HG02885 (cell line): ENCODE measurements around the gene BIK.
"Not testable (repeated sequence)": the region's sequence is repeated elsewhere in the genome, so short reads cannot be mapped to it uniquely, and the experiment has no call there.

Source experiments
- ATAC-seq: cut with Tn5 transposase; IDR thresholded peaks from one replicate; pipeline ENCODE4 v1.9.1; 2021; ENCODE audit warnings: mild to moderate bottlenecking; ENCODE audit not compliant: unreplicated experiment, poor library complexity

BIK gene

DNA sequence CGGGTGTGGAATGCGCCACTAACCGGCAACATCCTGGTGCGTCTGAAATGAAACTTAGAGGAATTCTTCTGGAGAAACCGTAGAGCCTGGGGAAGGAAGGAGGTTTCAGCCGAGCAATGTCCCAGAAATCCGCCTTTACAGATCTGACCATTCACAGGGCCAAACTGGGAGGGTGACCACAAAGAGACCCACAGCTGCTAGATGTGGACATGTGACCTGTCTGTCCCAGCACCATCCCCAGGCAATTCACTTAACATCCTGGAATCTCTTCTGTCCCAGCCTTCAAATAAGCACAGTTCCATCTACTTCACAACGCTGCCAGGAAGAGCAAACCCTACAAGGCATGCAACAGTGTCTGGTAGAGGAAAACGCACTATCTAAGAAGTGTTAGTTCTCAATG is 22.9 kb downstream of the BIK start:
- no peak for ATAC-seq

DNA sequence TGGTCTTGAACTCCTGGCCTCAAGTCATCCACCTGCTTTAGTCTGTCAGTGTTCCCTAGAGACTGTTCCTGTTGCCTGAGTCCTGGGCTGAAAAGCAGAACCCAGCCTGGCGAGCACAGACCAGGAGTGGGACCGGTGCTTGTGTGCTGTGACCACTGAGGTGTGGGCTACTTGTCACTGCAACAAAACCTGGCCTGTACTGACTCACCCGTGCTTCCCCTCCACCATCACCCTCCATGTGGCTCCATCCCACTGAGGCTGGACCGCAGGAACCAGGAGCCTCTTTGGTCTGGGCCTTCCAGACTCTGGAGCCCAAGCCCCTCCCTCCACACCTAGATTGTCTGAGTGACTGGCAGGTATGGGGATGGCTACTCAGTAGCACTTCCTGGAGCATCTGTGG is 24.0 kb downstream of the BIK start:
- no peak for ATAC-seq

DNA sequence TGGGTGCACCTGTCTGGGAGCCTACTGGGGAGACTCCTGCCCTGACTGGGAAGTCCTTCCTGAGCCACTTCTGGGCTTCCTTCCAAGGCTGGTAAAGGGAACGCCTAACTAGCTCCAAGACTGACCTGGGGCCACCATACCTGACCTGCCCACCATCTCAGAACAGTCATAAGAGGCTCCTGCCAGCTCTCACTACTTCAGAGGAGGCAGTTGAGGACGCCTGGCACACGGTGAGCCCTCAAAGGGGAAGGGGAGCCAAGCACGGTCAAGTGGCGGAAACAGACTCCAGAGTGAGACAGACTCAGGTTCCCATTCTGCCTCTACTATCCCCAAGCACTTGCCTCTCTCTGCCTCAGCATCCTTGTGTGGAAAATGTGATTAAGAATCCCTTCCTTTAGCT is 25.0 kb downstream of the BIK start:
- ATAC-seq: no peak

DNA sequence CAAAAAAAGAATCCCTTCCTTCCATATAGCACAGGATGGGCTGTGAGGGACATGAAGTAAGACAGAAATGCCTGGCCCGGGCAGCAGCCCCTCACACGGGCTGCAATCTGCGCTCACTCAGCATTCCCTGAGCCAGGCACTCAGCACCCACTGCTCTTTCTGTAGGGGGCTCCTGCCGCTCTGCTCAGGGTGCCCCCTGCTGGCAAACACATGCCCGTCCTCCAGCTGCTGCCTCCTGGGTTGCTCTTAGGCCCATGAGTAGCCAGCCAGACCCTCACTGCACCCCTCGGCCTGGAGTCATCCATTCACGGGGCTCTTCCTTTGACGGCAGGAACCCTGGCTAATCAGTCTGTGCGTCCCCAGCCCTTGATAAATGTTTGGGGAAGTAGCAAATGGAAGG is 25.7 kb downstream of the BIK start:
- ATAC-seq: no peak

DNA sequence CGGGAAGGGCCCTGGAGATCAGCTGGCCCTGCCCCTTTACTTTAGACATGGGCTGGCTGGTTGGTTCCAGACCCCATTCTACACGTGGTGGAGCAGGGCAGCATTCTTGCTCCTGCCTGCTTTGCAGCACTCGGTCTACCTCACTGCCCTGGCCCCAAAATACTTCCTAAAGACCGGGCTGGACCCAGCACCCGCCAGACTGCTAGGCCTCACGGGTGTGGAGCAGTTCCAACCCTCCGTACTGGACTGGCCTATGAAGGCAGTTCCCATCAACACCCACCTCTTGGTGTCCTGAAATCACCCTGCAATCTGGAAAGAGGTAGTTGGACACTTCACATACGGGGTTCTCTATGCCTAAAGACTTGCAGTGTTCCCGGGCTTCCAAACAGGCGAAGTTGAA is 26.3 kb downstream of the BIK start:
- ATAC-seq: no peak

DNA sequence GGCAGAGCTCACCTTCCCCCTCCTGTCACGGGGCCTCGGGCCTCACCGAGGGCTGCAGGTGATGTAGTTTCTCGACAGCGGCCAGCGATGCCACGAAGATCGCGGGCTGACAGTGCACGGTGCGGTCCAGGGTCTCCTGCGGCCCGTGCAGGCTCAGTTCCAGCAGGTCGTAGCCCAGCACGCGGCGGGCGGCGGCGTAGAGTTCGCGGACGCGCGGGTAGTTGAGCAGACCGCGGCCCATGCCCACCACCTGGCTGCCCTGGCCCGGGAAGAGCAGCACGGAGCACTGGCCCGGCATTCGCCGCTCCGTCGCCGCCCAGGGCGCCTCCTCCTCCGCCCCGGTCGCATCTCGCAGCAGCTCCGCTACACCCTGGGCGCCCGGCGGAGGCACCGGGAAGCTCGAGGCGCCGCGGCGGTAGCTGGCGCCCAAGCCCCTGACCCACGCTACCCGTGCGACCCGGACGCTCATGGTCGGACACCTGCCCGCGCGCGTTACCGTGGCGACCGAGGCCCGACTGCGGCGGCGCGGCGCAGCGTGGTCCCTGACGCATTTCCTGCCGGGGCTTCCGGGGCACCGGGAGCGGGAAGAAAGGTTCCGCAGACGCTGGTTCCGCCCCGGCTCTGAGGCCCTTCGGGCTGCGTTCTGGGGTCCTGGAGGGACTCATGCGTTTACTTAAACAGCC is 32.5 kb downstream of the BIK start, which contains the start of gene MCAT:
MCAT (minus strand) TSS at position 519 of the 683 bp plus-strand sequence; CDS start at position 469, 50 bp downstream.
- ATAC-seq: peak; percentile 87

DNA sequence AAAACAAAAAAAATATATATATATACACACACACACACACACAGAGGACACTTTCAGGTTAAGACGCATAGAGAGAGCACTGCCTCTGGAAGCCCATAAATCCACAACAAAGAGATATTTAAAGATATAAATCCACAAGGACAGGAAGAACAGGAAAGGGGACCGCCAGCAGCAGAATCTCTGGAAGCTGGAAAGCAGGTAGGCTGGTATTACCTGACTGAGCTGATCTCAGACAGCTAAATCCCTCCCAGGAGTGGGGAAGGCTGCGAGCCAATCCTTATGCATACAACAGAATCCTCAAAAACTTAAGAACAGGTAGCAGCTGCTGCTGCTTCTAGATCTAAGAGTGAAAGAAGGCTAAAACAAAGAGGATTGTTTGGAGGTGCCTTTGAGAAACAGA is 34.4 kb downstream of the BIK start:
- no peak for ATAC-seq

DNA sequence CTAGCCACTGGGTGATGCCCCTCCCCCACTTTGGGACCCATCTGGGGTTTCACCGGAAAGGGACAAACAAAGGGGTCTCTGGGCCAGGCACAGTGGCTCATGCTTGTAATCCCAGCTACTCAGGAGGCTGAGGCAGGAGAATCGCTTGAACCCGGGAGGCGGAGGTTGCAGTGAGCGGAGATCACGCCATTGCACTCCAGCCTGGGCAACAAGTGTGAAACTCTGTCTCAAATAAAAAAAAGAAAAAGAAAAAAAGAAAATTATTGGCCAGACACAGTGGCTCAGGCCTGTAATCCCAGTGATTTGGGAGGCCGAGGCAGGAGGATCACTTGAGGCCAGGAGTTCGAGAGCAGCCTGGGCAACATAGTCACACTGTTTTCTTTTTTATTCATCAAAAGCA is 34.8 kb downstream of the BIK start:
- ATAC-seq: not testable (repeated sequence)

DNA sequence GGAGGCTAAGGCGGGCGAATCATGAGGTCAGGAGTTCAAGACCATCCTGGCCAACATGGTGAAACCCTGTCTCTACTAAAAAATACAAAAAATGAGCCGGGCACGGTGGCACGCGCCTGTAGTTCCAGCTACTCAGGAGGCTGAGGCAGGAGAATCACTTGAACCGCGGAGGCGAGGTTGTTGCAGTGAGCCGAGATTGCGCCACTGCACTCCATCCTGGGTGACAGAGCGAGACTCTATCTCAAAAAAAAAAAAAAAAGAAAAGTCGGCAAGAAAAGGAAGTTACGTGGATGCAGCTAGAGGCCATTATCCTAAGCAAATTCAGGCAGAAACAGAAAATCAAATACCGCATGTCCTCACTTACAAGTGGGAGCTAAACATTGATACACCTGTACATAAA is 35.8 kb downstream of the BIK start:
- not testable (repeated sequence) for ATAC-seq

DNA sequence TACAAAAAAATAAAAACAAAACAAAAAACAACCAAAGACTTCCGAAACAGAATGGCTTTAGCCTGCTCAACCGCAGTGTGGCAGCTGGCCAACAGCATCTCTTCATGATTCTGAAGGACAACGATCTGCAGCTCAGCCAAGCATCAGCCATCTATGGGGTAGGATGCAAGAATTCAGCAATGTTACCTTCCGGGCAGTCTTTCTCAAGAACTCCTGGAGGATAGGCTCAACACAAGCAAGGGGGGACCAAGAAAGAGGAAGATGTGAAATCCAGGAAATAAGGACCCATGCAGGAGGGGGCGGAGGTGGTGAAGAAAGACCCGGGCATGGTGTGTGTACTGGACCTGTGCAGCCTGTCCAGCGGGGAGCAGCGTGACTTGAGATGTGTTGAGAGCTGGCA is 37.3 kb downstream of the BIK start:
- ATAC-seq: no peak

DNA sequence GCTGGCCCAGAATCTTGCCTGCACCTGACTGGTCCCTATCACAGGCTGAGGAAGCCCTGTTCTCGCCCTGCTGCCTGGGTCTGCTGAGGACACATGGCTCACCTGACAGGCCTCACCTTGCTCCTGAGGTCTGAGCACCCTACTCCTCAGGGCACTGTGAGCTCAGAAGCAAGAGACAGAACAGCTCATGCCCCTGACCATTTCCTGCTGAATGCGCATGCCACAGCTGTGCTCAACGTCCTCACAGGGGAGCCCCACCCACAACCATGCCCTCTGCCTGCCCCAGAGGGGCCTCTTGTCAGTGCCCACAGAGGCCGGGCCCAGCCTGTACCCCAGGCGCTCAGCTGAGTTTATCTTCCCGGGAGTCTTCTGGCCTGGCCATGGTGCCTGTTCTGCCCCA is 38.0 kb downstream of the BIK start:
- ATAC-seq: no peak

DNA sequence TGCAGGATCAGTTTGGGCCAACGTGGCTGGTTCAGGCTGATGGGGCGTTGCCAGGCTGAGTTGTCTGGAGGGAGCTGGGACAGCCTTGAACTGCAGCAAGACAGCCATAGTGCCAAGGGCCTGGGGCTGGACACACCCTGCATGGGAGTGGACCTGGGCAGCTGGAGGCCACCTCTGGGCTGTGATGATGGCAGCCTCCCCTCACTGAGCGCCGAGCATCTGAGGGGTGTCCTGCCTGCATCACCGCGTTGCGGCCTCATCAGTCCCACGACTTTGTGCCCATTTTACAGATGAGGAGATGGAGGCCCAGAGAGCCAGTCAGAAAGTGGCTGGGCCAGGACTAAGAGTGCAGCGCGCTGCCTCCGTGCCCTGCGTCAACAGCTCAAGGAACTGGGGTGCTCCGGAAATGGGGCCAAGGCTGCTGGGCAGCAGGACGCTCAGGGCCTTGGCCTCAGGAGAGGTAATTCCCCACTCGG is 40.2 kb downstream of the BIK start:
- no peak for ATAC-seq

DNA sequence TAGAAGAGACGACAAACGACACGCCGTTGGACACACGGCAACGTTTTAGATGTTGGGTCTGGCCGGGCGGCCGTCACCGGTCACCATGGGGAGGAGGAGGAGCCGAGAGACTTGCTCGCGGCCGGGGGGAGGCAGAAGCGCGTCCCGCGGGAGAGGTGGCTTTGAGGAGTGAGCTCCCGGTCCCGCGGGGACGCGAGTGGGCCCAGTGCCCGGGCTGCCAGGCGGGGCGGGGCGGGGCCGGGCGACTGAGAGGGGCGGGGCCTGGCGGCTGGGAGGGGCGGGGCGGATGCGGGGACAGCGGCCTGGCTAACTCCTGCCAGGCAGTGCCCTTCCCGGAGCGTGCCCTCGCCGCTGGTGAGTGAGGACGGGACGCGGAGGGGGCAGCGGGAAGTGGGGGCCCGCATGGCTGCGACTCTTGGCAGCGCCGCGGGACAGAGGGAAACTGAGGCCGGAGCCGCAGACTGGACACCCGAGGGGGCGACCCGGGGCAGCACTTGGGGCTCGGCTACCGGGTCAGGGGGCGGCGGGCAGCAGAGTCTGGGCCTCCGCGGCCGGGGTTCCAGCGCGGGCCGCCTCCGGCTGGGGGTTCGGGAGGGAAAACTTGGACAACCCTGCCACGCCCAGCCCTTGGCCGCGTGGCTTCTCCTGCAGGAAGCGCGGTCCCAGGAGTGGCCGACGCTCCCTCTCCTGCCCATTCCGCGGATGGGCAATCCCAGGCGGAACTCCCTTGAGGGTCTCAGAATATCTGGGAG is 40.9 kb downstream of the BIK start, which contains the start of gene TSPO:
TSPO (plus strand) TSS at position 309 of the 752 bp plus-strand sequence. CDS start 7,680 bp downstream, outside the sequence.
- no peak for ATAC-seq

DNA sequence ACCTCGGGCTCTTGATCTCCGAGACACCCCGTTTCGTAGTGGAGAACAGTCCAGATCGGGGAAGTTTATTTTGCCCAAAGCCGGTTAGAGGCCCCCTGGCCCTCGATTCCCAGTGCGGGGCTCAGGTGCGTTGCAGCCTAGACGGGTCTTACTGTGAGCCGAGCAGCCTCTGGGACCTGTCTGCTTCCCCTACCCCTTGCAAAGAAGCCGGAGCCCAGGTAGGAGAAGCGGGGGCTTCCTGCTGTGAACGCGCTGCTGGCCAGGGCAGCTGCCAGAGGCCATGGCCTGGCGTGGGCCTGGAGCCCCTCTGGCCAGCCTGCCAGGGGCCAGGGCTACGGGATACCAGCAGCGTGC is 41.4 kb downstream of the BIK start:
- no peak for ATAC-seq

DNA sequence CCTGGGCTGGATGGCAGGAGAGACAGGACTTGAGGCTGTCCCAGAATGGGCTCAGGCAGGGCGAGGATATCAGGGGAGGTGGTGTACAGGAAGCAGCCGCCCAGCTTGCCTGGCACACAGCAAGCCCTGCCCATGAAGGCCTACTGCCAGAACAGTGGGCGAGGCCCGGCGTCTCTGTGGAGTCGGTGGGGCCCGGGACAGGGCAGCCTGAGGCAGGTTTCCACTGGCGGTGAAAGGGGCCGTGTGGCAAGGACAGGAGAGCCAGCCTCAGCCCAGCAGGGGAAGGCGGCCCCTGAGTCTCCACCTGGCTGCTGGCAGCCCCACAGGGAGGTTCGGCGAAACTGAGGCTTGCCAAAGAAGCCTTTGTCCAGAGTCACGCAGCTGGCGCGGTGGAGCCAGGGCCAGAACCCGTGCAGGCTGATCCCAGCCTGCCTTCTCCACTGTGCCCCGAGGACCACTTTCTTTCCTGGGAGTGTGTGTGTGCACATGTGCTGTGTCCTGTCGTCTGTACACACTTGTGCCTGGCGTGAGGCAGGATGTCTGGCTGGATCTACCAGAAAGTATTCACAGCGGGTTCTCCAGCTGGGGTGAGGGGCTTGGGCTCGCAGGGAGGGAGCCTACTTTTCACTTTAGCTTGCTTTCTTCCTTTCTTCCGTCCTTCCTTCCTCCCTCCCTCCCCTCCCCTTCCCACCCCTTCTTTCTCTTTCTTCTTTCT is 42.0 kb downstream of the BIK start:
- no peak for ATAC-seq

DNA sequence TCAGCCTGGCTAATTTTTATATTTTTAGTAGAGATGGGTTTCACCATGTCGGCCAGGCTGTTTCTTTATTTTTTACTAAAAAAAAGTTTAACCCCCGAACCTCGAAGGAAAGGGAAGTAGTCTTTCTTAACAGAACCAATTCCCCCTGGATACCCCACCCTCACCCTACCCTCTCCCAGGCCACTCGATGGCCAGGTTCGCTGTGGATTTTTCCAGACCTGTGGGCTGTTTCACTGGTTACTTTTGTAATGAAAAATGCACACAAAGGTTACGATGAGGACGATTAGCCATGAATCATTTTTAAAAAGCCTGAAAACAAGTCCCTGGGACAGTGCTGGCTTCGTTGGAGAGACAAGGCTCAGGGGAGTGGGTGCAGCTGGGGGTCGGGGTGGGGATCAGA is 43.3 kb downstream of the BIK start:
- no peak for ATAC-seq

DNA sequence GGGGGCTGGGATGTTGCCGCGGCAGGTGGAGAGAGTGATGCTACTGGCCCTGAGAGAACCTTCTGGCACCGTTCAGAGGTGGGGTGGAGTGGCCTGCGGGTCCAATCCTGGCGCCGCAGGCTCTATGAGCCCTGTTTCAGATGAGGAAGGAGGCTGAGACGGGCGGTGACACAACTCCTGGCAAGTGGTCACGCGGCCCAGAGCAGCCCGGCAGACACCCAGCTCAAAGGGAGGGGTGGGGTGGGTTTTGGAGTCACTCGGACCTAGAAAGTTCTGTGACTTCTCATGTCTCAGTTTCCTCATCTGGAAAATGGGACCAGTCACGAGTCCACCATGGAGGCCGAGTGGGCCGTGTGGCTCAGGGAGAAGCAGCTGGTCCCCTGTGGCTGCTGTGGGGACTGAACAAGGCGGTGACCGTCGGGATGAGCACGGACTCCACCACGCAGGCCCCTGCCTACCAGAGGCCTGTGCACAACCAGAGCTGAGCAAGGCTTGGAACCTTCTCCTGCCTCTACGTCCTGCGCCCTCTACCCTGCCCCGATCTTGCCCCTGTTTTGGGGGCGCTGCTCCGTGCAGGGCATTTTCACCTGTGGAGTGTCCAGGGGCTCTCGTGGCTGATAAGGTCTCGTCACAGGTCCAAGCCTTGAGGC is 44.5 kb downstream of the BIK start:
- no peak for ATAC-seq

DNA sequence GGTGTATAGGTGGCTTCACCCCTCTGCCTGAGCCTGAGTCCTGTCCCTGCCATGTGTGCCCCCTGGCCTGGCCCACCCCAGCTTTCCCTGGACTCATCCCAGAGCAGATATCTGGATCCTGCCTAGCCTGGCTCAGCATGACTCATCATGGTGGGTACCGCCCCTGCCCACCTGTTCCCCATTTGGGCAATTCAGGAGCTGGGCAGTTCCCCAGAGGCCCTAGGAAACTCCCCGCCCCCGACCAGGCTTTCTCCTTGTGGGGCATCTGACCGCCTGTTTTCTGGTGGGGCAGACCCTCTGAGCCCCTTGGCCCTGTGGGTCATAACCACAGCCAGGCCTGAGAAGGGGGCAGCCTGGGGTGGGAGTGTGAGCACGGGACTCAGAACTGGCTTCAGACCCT is 45.2 kb downstream of the BIK start:
- ATAC-seq: no peak

DNA sequence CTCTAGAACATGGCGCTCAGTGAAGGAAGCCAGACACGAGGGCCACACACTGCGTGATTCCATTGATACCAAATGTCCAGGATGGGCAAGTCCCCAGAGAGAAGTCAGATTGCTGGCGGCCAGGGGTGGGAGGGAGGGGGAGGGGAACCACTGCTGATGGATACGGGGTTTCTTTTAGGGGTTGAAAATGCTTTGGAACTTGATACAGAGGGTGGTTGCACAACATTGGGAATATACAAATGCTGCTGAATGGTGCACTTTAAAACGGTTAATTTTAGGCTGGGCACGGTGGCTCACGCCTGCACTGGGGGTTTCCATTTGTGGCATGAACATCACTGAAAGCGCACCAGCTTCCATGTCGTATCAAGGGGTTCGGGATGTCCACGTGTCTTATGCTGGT is 45.9 kb downstream of the BIK start:
- no peak for ATAC-seq

DNA sequence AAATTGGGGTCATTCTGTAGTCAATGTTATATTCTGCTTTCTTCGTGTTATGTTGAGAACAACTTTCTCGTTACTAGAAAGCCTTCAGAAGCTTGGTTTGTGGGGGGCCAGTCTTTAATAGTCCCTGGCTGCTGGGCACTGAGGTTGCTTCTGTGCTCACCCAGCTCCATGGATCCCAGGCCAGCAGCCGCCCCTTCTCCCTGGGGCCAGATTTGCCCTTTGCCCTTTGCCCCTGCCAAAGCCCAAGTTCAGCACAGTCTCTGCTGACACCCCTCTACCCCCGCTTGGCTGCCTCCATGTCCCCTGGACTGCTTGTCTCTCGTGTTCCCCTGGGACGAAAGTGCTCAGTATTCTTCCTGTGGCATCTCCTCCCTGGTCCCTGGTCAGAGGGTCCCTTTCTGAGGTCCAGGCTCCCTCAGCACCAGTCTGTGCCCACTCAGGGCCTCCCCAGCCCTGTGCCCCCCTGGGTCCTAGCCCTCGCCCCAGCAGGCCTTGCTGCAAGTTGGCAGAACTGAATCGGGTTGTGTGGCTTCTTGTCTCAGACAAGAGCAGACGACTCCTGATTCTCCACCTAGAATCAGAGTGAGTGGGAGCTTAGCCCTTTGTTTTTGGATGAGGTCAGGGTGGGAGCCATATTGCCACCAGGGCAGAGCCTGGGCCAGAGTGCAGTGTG is 47.5 kb downstream of the BIK start:
- ATAC-seq: no peak
